Stimulated activated CD8-positive, alpha-beta memory T cell treated with anti-CD3 and anti-CD28 coated beads, Interleukin-15, amount 100 ng/mL, for 4 hours (primary cell): Measurements from ENCODE around the gene KNCN.

Experiments
- DNase-seq, 2 donors: peaks; one replicate each; pipeline ENCODE4 v3.0.0-alpha.2; 2020; ENCODE audit warnings: low read depth in 2 of 2

KNCN gene

DNA sequence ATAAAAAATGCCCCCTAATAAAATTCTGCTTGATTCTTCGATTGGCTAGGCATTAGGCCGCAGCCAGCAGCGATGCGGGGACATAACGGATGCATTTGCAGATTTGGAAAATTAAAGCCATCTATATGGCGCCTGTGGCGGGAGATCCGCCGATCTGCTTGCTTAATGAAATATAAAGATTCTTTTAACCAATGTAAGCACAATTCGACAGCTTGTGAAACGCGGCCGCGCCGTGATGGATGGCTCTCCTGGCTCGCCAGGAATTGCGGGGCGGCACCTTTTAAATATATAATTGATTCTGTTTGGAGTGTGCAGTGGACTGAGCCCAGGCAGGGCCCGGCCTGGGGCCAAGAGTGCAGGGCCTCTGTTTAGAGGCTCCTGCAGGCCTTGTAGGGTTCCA lies 53.8 kb downstream of the KNCN start:
- no peak for DNase-seq

GRCh38 chr1:46497020-46497419 lies 54.4 kb downstream of the KNCN start:
- DNase-seq = no peak

DNA sequence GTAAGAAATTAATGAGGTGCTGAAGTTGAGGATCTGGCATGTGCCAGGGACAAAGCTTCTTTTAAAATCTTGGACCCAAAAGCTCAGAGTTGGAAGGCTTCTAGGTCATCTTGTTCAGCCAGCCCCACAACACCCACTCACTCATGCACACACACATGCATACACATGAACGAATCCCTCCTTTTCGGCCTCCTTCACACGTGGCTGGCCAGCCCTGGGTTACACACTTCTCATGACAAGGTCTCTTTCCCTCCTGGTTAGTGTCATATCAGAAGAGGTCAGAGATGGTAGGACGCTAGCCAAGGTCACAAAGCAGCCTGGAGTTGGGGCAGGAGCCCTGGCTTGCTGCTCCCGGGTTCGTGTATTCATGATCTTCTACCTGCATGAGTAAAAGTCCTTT lies 54.9 kb downstream of the KNCN start:
- DNase-seq = no peak

DNA sequence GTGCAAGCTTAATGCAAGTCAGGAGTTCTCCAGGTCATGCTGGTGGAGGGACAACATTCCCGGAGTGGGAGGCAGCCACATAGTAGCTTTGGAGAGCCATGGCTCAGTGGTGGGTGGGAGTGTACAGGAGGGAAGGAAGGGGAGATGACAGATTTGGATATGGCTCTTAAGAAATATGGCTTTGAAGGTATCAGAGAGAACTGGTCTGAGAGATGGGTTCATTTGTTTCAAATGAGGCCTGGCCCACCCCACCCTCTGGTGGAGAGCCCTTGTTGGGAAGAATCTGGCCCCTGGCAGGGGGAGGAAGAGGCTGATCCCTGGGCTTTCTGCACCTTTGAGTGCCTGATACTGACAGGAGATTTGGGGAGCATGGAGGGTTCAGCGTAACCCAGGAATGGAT lies 55.7 kb downstream of the KNCN start:
- DNase-seq = no peak
